GM21825 (cell line): ENCODE measurements around the gene SPDYE1.
"Not testable (repeated sequence)": the region's sequence is repeated elsewhere in the genome, so short reads cannot be mapped to it uniquely, and the experiment has no call there.

Source experiments
- ATAC-seq: cut with Tn5 transposase; IDR thresholded peaks from one replicate; pipeline ENCODE4 v1.9.1; 2021; ENCODE audit warnings: mild to moderate bottlenecking, moderate library complexity; ENCODE audit not compliant: unreplicated experiment

The SPDYE1 gene, protein sequence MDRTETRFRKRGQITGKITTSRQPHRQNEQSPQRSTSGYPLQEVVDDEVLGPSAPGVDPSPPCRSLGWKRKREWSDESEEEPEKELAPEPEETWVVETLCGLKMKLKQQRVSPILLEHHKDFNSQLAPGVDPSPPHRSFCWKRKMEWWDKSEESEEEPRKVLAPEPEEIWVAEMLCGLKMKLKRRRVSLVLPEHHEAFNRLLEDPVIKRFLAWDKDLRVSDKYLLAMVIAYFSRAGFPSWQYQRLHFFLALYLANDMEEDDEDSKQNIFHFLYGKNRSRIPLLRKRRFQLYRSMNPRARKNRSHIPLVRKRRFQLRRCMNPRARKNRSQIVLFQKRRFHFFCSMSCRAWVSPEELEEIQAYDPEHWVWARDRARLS

DNA sequence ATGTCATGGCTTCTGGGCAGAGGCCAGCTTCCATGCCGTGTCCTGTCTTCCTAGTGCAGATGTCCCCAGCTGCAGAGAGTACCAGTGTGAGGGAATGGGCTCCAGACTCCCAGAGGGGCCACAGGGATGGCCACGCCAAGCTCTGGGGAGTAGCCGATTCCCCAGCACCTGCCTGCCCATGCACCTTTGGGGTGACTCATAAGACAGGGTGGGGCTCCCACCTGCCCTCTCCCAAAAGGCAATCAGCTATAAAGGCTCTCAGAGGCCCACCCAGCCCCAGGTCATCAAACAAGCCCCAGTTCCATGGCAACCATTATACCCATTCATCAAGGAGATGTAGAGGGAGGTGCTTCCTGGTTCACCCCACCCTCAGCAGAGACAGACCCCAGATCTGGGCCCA is at the start of gene SPDYE1:
Gene SPDYE1 (plus strand): TSS at position 366 of the 400 bp plus-strand sequence. CDS start 2,053 bp downstream, outside the sequence.
- not testable (repeated sequence) for ATAC-seq

DNA sequence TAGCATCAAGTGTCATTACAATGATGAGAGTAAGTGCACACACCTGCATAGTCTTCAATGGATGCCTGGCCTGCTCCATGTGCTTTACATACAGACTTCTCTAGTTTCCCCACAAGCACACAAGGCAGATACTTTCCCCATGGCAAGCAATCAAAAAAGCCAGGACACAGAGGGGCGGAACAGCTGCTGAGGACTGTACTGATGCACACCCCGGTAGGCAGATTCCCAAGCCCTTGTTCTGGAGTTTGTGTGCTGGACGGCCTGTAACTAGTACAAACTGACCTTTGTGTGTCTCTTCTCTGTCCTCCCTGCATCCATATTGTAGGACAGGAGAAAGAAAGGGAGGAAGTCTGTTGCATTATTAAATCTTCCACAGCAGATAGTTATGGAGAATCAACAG is 45.7 kb upstream of the SPDYE1 start:
- ATAC-seq = no peak

DNA sequence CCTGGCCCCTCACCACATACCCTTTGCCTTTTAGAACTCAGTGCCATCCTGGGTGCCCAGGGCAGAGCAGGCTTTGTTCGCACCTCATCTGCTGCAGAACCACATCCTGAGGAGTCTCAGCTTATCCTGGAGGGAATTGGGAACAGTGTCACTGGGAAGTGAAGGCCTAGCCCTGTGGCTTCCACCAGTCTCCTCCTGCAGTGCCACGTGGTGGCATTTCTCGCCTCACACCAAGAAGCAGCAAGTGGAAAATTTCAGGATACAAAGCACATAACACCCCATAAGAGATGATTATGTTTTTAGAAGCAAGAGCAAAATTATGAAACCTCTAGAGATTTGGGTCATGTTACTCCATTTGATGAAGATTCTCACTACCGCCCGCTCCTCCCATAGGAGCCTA is 44.6 kb upstream of the SPDYE1 start:
- ATAC-seq = no peak

DNA sequence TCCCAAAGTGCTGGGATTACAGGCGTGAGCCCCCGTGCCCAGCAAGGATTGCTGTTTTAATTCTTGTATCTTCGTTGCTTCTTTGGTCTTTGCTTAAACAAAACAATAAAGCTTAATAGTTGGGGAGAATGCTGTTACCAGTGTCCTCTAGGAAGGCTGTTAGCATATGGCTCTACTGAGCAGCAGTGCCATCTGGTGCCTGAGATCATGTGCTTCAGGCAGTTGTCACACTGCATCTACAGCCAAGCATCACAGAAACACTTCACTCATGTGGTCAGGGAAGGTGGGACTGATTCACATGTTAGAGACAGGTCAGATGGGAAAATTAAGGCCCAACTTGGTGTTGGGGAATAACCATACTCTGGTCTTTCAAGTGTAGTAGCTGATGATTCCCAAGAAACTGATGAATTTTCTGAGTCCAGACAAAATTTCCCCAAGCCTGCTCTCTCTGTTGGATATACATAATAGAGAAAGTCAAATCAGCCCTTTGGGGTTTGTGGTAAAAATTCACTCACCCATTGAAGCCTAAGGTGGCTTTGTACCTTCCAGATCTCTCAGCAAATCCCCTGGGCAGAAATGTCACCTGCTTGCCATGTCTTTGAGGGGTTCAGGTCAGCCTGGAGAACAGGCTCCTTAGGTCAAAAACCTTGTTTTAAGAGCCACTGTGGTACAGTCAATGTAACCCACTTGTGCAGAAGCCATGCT is 43.0 kb upstream of the SPDYE1 start:
- peak; percentile 80 for ATAC-seq

DNA sequence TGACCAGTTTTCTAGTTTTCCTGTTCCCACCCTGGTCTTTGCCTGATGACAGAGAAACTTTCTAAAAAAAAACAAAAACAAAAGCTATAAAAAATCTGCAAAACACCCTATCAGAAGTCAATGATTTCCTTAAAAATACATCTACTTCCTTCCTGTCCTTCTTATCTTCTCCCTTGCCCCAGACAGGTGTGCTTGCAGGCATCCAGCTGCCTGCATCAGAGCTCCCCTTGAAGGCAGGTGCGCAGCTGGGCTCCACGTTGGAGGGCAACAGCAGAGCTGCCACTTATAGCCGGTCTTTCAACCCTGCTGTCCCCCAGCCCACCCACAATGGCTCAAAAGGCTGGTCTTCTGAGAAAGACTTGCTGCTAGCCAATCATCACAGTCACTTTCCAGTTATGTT is 41.7 kb upstream of the SPDYE1 start:
- no peak for ATAC-seq

DNA sequence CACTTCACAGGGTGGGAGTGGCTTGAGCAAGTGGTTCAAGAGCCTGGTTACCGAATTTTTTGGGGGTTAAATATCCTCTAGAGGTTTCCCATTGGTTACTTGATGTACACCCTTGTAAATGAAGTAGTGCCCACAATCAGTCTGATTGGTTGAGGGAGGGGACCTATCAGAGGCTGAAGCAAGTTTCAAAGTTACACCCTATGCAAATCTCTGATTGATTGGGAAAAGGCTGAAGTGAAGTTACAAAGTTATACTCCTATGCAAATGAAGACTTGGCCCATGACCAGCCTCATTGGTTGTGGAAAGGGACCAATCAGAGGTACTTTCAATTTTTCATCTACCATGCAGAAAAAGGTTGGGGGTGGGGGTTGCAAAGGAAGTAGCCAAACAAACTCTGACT is 36.8 kb upstream of the SPDYE1 start:
- ATAC-seq = no peak

DNA sequence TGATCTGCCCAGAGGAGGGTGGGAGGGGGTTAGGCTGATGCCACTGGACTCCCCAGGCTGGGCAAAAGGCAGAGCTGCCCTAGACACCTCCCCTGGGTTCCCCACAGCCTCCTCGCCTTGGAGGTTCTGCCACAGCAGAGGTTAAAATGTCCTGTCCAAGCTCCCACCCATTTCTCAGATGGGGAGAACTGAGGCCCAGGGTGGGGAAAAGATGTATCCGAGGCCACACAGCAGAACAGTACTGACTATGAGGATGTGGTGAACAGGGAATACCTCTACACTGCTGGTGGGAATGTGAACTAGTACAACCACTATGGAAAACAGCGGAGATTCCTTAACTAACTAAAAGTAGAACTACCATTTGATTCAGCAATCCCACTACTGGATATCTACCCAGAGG is 31.3 kb upstream of the SPDYE1 start:
- ATAC-seq = not testable (repeated sequence)

DNA sequence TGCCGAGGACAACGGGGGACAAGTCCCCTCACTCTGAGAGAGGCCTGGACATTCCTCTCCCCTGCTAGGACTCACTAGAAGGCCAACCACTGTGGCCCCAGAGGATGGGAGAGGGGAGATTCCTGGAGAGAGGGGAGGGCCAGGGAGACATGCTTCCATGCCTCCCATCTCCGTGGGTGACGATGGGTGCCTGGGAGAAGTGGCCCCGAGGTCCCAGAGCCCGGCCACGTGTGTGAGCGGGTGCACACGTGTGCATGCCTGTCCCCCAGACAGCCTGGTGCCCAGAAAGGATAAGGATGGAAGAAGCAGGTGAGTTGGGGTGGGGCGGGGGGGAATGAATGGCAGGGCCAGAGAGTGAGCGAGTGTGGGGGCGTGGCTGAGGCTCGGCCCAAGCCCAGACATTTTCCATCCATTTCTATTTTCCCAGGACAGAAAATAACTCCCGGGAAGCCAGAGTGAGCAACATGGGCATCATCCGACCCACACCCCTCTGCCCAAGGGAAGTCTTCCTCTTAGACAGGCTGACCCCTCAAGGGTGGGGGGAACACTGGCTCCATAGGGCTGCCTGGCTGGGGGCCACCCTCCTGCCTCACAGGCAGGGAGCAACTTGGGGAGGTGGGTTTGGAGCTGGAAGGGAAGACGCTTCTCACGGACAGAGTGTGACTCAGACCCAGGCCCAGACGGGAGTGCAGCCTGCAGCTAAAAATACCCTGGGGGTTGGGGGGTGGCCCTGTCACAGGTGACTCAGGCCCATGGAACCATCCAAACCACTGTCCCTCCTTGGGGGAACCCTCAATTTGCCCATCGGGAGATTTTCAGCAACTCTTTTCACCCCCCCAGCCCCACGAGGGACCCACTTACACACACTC is 29.3 kb upstream of the SPDYE1 start:
- not testable (repeated sequence) for ATAC-seq

DNA sequence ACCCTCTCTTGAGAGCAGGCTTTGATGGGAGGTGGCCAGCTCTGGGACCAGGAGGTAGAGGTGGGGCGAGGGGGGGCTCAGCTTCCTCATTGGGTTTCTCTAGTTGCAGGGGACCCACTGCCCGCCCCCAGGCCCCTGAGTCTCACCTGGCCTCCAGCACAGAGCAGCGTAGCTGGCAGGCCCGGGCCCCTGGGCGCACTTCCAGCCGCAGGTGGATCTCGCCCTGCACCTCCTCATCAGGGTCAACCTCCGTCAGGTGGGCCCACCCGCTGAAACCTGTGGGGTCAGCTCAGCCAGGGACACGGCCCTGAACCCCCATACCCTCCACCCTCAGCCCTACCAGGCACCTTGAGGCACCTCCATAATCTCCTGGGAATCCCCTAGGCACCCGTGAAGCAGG is 28.1 kb upstream of the SPDYE1 start:
- not testable (repeated sequence) for ATAC-seq

DNA sequence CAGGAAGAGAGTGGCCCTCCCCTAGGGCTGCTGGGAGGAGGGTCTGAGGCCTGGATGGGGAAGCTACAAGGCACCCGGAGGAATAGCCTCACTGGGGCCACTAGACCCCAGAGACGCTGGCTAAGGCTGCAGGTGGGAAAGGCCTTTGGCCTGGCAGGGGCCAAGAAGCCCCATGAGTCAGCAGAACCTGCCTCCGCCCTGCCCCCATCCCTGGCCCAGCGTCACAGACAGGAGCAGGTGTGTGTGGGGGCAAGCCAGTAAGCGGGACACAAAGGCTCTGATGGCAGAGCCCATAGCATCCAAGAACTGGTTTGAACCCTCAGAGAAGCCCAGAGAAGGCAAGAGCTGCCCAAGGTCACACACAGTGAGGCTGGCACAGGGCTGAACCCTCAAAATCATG is 27.0 kb upstream of the SPDYE1 start:
- not testable (repeated sequence) for ATAC-seq

DNA sequence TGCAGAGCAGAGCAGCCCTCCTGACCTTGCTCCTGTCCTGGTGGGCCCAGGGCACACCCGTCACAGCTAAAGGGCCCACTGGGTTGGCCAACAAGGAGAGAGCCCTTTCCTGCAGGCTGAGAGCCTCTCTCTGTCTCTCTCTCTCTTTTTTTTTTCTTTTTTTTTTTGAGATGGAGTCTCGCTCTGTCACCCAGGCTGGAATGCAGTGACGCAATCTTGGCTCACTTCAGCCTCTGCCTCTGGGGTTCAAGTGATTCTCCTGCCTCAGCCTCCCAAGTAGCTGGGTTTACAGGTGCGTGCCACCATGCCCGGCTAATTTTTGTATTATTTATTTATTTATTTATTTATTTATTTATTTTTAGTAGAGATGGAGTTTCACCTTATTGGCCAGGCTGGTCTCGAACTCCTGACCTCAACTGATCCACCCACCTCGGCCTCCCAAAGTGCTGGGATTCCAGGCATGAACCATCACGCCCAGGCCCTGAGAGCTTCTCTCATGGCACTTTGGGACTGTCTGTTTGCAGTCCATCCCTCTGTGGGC is 23.6 kb upstream of the SPDYE1 start:
- not testable (repeated sequence) for ATAC-seq

DNA sequence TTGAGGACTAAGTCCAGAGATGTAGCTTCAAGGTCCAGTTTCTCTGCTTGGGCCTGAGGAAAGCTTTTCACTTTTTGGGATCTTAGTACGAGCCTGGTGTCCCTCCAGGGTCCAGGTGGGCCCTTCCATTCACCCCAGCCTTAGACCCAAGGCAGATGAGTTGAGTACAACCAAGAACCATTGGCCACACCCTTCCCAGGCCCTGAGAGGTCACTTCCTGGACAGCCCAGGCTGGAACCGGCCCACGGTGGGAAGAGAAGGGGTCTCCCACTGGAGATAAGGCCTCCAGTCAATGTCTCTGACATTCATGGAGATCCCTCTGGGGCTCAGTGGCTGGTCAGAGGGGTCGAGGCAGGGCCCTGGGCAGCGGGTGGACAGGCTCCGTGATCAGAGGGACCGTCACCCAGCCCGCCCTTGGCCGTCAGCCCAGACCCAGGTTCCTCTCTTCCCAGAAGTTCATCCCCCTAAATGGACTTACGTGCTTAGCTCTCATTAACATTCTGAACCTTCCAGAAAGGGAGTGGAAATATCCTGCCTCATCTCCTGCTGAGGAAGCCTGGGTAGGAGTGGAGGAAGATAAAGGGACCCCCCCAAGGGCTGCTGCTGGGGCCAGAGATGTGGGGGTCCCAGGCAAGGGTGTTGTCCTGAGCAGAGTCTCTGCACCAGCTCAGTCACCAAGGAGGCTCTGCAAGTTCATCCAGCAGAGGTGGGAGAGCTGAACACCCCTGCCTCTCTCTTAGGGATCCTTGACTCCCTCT is 22.8 kb upstream of the SPDYE1 start:
- ATAC-seq = not testable (repeated sequence)

DNA sequence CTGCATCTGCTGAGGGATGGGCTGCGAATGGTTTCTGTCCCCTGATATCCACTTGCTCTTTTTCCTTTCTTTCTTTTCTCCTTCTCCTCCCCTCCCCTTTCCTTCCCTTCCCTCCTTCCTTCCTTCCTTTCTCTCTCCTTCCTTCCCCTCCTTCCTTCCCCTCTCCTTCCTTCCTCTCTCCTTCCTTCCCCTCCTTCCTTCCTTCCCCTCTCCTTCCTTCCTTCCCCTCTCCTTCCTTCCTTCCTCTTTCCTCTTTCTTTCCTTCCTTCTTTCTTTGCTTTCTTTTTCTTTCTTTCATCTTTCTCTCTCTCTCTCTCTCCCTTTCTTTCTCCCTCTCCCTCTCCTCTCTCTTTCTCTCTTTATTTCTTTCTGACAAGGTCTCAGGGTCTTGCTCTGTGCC is 20.2 kb upstream of the SPDYE1 start:
- ATAC-seq = no peak

DNA sequence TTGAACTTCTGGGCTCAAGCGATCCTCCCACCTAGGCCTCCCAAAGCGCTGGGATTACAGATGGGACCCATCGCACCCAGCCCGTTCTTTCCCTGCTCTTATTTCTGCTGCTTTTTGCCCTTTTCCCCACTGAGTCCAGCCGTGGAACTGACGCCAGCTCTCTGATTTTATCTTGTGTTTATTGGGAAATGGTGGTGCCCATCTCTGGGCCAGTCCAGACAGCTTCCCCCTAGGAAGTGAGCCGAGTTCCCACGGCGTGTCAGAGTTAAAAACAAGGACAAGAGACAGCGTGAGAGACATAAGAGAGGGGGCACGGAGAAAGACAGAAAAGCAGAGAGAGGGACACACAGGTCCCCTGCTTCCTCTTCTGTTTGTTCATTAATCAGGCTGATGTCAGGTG is 19.6 kb upstream of the SPDYE1 start:
- not testable (repeated sequence) for ATAC-seq

DNA sequence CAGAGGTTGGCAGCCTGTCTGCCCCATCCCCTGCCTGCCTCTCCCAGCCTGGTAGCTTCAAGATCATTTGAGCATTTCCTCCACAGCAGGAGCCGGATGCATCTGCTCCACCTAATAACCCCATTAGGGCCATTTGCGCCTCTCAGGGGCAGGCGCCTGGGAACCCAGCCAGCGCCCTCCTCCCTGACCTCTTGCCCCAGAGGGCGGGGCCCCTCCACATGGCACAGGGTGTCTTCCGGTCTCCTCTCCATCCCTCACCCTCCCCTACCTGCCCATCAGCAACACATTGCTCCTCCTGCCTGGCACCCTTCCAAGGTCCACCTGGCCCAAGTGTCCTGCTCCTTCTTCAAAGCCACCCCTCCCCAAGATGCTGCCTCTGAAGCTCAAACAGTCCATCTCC is 14.8 kb upstream of the SPDYE1 start:
- not testable (repeated sequence) for ATAC-seq

DNA sequence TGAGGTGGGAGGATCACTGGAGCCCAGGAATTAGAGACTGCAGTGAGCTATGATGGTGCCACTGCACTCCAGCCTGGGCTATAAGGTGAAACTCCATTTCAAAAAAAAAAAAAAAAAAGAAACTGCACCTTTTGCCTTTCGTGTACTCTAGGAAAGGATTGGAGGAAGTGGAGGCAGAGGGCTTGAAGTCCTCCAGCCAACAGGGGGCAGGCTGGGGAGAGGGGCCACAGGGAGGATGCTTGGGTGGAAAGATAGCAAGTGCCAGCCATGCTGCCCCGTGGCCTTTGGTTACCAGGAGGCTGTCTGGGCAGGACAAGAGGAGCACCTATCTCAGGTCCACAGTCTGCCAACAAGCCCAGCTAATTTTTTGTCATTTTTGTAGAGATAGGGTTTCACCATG is 14.0 kb upstream of the SPDYE1 start:
- not testable (repeated sequence) for ATAC-seq

DNA sequence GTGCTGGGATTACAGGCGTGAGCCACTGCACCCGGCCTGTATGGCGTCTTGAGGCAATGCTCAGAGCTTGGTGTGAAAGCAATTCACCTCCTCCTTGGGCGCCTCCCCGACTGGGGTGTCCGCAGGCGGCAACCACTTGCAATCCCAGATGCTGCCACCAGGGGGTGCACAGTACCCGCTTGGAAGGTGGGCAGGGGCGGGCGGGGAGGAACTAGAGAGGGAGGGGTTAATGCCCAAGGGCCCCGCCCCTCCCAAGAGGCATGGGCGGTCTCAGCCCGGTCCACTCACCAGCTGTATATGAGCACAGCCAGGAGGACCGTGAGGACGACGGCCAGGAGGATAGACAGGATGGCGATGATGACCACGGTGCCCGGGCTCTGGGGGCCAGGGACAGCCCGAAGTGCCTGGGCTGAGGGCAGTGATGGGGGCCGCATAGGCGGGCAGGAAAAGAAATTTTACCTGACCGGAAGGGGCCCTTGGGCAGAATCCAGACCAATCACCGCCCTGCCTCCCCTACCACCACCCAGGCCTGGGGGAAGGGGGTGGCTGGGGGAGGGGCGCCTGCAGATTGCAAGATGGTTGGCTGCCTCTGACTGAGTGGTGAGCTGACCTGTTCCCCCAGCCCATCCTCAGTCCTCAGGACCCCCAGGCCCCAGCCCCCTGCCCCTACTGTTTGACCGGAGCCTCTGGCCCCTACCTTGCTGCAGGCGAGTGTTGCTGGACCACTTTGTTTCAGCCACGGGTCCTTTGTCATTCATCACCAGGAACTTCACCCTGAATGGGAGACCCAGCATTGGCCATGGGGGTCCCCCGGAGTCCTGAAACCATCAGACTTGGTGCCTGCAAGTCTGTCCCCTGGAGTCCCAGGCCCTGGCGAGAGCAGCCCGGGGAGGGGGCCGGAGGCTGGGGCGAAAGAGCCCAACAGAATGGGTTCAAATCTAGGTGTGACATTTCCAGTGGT is 11.5 kb upstream of the SPDYE1 start:
- ATAC-seq = peak; percentile 66

DNA sequence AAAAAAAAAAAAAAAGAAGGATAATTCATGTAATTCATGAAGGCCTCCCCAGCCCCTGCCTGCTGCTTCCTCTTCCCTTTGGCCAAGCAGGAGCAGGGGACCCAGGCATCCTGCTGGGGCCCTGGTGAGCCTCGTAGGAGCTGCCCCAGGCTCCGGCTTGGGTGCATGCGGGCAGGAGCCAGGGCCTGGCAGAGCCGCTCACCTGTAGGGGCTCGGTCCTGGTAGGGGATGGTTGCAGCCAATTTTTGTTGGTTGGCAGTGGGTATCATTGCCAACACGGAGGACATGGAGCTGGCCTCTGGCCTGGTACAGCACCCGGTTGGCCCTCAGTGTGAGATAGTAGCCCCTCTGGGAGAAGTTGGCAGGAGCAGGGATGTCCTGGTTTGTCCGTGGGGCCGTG is 10.2 kb upstream of the SPDYE1 start:
- not testable (repeated sequence) for ATAC-seq

DNA sequence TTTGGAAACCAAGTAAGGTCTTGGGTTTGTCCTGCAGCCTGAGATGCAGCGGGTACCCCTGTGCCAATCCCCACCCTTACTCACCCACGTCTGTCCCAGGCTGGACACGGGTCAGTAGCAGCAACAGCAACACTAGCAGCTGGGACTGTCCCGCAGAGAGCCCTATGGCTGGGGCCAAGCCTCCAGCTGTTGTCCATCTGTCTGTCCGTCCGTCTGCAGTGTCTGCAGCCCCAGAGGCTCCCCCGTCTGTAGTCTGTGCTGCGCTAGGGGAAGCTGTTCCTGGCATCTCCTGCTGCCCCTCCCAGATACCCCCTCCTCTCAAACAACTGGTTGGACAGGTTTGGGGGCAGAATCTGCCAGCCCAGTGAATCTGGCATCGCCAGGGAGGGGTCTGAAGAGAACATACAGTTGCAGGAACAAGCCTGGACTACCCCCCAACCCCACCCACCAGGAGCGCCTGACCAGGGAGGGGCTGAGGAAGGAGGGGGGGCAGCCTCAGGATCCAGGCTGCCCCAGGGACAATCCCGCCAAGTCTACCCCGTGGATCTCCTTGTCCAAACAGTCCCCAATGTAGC is 7.6 kb upstream of the SPDYE1 start:
- ATAC-seq = not testable (repeated sequence)
